Measurements from ENCODE around the gene CD38.

Gene CD38

DNA sequence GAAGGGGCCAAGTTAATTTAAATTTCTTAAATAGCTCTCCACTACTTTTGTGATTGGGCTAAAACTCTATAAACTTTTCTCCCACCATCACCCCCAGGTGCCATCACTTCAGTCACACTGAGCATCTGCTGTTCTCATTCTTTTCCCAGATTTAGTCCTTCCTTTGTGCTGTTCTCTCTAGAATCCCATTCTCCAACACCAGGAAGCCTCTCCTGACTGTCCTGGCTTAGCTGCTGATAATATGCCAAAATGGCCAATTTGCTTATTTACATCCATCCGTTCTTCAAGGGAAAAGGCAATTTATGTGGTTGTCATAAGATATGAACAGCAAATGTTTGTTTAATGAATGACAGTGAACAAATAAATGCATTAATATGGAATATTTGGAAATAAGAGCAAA lies 116.3 kb downstream of the CD38 start:
- in situ Hi-C loops (cut with HindIII; ENCODE audit: low sequenced_read_pairs), result no loop called here

- in situ Hi-C loops (cut with HindIII; ENCODE audit: low sequenced_read_pairs), result no loop called here
Observed at GRCh38 chr4:15894921-15895916, 117.1 kb downstream of the CD38 start.

GRCh38 chr4:15897577-15897976 lies 119.4 kb downstream of the CD38 start:
- in situ Hi-C loops (cut with HindIII; ENCODE audit: low sequenced_read_pairs), result no loop called here

DNA sequence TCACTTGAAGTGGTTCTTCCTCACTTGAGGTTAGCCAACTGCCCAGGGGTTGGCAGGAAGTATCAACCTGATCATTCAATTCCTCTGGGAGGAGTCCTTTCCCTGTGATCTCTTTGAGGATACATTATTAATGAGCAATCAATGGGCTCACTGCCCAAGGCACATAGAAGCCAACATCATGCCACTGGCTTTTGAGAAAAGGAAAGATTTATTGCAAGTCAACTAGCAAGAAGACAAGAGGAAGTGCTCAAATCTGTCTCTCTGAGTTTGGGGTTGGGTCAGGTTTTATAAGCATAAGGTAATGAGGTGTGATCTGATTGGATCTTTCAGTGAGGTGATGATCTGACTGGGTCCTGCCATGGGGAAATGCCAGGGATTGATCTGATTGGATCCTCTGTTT lies 120.8 kb downstream of the CD38 start:
- in situ Hi-C loops (cut with HindIII; ENCODE audit: low sequenced_read_pairs), result no loop called here

GRCh38 chr4:15899511-15899910 lies 121.4 kb downstream of the CD38 start:
- in situ Hi-C loops (cut with HindIII; ENCODE audit: low sequenced_read_pairs), result no loop called here

GRCh38 chr4:15901007-15901406 lies 122.9 kb downstream of the CD38 start:
- in situ Hi-C loops (cut with HindIII; ENCODE audit: low sequenced_read_pairs), result no loop called here

DNA sequence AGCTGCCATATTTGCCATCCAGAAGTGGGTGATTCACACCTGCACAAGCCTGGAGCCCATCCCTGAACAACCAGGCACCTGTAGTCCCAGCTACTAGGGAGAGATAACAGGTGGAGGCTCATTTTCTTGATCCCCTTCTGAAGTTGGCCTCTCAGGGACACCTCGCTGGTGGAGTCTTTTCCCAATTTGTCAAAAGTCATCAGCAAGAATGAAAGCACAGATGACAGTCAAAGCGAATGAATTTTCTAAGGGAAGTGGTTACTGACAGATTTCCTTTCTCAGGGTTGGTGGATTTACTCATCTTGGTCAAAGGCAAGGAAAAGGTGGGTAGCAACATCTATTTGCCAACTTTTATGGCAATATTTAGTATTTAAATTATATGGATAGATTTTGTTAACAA lies 123.9 kb downstream of the CD38 start:
- in situ Hi-C loops (cut with HindIII; ENCODE audit: low sequenced_read_pairs), result no loop called here

- in situ Hi-C loops (cut with HindIII; ENCODE audit: low sequenced_read_pairs), result no loop called here
Observed at GRCh38 chr4:15902746-15903145, 124.6 kb downstream of the CD38 start.

Measured in DLD1 (cell line).